SK-N-SH treated with all-trans-retinoic acid at 6 μM for 48 hours (cell line): ENCODE results near the gene SCRN1.
A peak's percentile ranks its signal among the peaks of the same experiment; 100 is the strongest.

Experiments used
- BACH2 ChIP-seq: fragments of 250-450 bp; sonication (Bioruptor Pico); IDR thresholded peaks from 2 replicates; pipeline ENCODE4 v1.9.0; 2021; ENCODE audit warnings: mild to moderate bottlenecking, borderline replicate concordance
- CSRNP3 ChIP-seq: fragments of 250-450 bp; sonication (Bioruptor Pico); IDR thresholded peaks from 2 replicates; pipeline ENCODE4 v1.5.1; 2021; ENCODE audit warnings: mild to moderate bottlenecking, moderate library complexity
- PATZ1 ChIP-seq: fragments of 250-450 bp; sonication (Bioruptor Pico); IDR thresholded peaks from 2 replicates; pipeline ENCODE4 v1.8.0; 2020; ENCODE audit warnings: mild to moderate bottlenecking, moderate library complexity, borderline replicate concordance
- PPARA ChIP-seq: fragments of 250-450 bp; sonication (Bioruptor Pico); IDR thresholded peaks from 2 replicates; pipeline ENCODE4 v1.5.0; 2020; ENCODE audit warnings: mild to moderate bottlenecking, borderline replicate concordance
- TSHZ2 ChIP-seq: fragments of 250-450 bp; sonication (Bioruptor Pico); IDR thresholded peaks from 2 replicates; pipeline ENCODE4 v1.5.0; 2020; ENCODE audit warnings: mild to moderate bottlenecking, moderate library complexity
- ZNF8 ChIP-seq: fragments of 450-650 bp; formaldehyde crosslinking; IDR thresholded peaks from 2 replicates; pipeline ENCODE4 v1.5.0; 2020; ENCODE audit warnings: mild to moderate bottlenecking, moderate library complexity

- TF ChIP-seq TSHZ2 (no peak; the same call in 1 of the 2 replicates), BACH2 (CRISPR knock-in tag) (no peak), ZNF8 (CRISPR knock-in tag) (peak; percentile 36; the same call in 1 of the 2 replicates), PPARA (CRISPR knock-in tag) (no peak), PATZ1 (CRISPR knock-in tag) (0 out of 2 replicates have a peak, but pooled peaks have one; percentile 21), CSRNP3 (no peak)
These were observed 1.7 kb downstream of the SCRN1 start for GRCh38 chr7:29987811-29988317.
